ENCODE results near the gene OAS2.

Gene OAS2

GRCh38 chr12:113057565-113058485, 79.5 kb downstream of the OAS2 start:
- H3K4me3 ChIP-seq (ENCODE audit: low read length in 2 of 2): no peak overlapping the region
- no peaks in the 10 kb centered on the region for H3K36me3 ChIP-seq (ENCODE audit: control insufficient read depth in 2 of 2, insufficient read depth in 2 of 2, low read length in 2 of 2)
- H3K27ac ChIP-seq (ENCODE audit: low read length): no peak overlapping the region
- H3K4me1 ChIP-seq (ENCODE audit: control insufficient read depth, insufficient read depth, low read length): peaks cover 10% of the 10 kb centered on the region
- no peak overlapping the region for H3K9ac ChIP-seq (ENCODE audit: low read length in 2 of 2)
- no peaks in the 10 kb centered on the region for H3K9me3 ChIP-seq (ENCODE audit: control insufficient read depth in 2 of 2, low read length in 2 of 2)
- peaks cover 37 to 42% of the 10 kb centered on the region in 2 donors for H3K27me3 ChIP-seq (ENCODE audit: control insufficient read depth in 1 of 2, insufficient read depth in 2 of 2, low read length in 2 of 2)

DNA sequence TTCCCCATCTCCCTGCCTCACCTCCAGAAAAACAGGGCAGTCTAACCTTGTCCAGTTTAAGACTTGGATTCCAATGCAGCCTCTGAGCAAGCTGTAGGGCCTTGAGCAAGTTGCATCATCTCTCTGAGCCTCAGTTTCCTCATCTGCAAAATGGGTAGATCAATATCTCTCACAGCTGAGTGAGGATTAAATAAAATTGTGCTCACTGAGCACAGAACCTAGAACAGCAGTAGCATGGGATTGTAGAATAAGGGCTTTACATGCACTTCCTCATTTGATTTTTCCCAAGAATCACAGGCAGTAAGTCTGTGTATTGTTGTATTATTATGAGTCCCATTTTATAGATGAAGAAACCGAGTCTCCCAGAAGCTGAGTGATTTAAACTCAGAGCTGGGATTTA, 80.2 kb downstream of the OAS2 start:
- no peak overlapping the region for H3K9ac ChIP-seq (ENCODE audit: low read length in 2 of 2)
- peaks cover 10% of the 10 kb centered on the region for H3K4me1 ChIP-seq (ENCODE audit: control insufficient read depth, insufficient read depth, low read length)
- H3K27me3 ChIP-seq (ENCODE audit: control insufficient read depth in 1 of 2, insufficient read depth in 2 of 2, low read length in 2 of 2): peaks cover 42 to 44% of the 10 kb centered on the region in 2 donors
- H3K4me3 ChIP-seq (ENCODE audit: low read length in 2 of 2): no peak overlapping the region
- H3K36me3 ChIP-seq (ENCODE audit: control insufficient read depth in 2 of 2, insufficient read depth in 2 of 2, low read length in 2 of 2): no peaks in the 10 kb centered on the region
- no peak overlapping the region for H3K27ac ChIP-seq (ENCODE audit: low read length)
- no peaks in the 10 kb centered on the region for H3K9me3 ChIP-seq (ENCODE audit: control insufficient read depth in 2 of 2, low read length in 2 of 2)

DNA sequence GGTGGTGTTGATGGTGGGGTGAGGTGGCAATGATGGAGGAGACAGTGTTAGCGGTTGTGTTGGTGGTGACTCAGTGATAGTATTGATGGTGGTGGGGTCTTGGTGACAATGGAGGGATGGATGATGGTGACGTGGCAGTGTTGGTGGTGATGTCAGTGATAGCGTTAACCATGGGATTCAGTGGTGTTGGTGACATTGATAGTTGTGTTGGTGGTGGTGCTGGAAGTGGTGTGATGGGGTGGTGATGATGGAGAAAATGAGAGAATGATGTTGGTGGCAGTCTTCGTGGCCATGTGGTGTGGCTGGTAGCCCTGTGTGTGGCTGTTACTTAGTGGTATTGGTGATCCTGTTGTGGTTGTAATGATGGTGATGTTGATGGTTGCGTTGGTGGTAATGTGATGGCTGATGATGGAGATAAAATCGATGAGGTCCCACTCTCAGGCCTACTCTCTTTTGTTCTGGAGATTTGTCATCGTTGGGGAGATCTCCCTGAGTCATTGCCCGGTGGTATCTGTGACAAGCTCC, 80.8 kb downstream of the OAS2 start:
- Histone ChIP-seq H3K9ac (ENCODE audit: low read length in 2 of 2) (no peak overlapping the region), H3K4me3 (ENCODE audit: low read length in 2 of 2) (no peak overlapping the region), H3K36me3 (ENCODE audit: control insufficient read depth in 2 of 2, insufficient read depth in 2 of 2, low read length in 2 of 2) (no peaks in the 10 kb centered on the region), H3K27me3 (ENCODE audit: control insufficient read depth in 1 of 2, insufficient read depth in 2 of 2, low read length in 2 of 2) (peaks cover 45 to 49% of the 10 kb centered on the region in 2 donors), H3K9me3 (ENCODE audit: control insufficient read depth in 2 of 2, low read length in 2 of 2) (no peaks in the 10 kb centered on the region), H3K27ac (ENCODE audit: low read length) (no peak overlapping the region), H3K4me1 (ENCODE audit: control insufficient read depth, insufficient read depth, low read length) (peaks cover 10% of the 10 kb centered on the region)

DNA sequence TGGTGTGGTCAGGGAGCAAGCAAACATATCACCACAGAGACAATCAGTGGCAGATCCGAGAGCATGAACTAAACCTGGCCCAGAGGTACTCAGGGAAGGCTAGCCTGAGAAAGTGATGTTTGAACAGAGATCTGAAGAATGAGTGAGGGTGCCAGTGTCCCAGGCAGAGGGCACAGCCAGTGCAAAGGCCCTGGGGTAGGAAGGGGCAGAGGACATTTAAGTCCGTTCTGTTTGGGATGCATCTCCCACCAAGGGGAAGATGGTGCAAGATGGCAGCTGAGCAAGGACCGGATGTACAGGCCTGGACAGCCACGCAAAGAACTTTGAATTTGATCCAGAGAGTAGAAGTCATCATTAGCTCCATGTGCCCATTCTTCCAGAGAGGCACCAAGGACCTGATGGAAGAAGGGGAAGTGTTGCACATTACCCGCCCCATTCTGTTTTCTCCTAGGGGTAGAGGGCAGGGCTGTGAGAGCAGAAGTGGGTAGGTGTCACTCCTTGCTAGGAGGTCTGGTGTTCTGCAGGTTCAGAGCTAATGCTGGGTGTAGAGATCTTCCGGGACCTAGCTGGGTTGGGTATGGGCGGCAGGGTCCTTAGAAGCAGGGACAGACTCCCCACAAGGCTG, 82.1 kb downstream of the OAS2 start:
- Histone ChIP-seq H3K9ac (ENCODE audit: low read length in 2 of 2) (no peak overlapping the region), H3K27ac (ENCODE audit: low read length) (no peak overlapping the region)

GRCh38 chr12:113061061-113061694, 82.9 kb downstream of the OAS2 start:
- H3K27me3 ChIP-seq (ENCODE audit: control insufficient read depth in 1 of 2, insufficient read depth in 2 of 2, low read length in 2 of 2): peaks cover 42 to 49% of the 10 kb centered on the region in 2 donors
- H3K9me3 ChIP-seq (ENCODE audit: control insufficient read depth in 2 of 2, low read length in 2 of 2): no peaks in the 10 kb centered on the region
- no peak overlapping the region for H3K9ac ChIP-seq (ENCODE audit: low read length in 2 of 2)
- no peak overlapping the region for H3K27ac ChIP-seq (ENCODE audit: low read length)
- peaks cover 11% of the 10 kb centered on the region for H3K4me1 ChIP-seq (ENCODE audit: control insufficient read depth, insufficient read depth, low read length)
- H3K4me3 ChIP-seq (ENCODE audit: low read length in 2 of 2): no peak overlapping the region
- no peaks in the 10 kb centered on the region for H3K36me3 ChIP-seq (ENCODE audit: control insufficient read depth in 2 of 2, insufficient read depth in 2 of 2, low read length in 2 of 2)

More for the DNA sequence above, 82.1 kb downstream of the OAS2 start:
- no peak overlapping the region for H3K4me3 ChIP-seq (ENCODE audit: low read length in 2 of 2)
- no peaks in the 10 kb centered on the region for H3K36me3 ChIP-seq (ENCODE audit: control insufficient read depth in 2 of 2, insufficient read depth in 2 of 2, low read length in 2 of 2)
- H3K9me3 ChIP-seq (ENCODE audit: control insufficient read depth in 2 of 2, low read length in 2 of 2): no peaks in the 10 kb centered on the region
- H3K4me1 ChIP-seq (ENCODE audit: control insufficient read depth, insufficient read depth, low read length): peaks cover 11% of the 10 kb centered on the region
- H3K27me3 ChIP-seq (ENCODE audit: control insufficient read depth in 1 of 2, insufficient read depth in 2 of 2, low read length in 2 of 2): peaks cover 44 to 53% of the 10 kb centered on the region in 2 donors
